Measurements from ENCODE around the gene USP43.

DNA sequence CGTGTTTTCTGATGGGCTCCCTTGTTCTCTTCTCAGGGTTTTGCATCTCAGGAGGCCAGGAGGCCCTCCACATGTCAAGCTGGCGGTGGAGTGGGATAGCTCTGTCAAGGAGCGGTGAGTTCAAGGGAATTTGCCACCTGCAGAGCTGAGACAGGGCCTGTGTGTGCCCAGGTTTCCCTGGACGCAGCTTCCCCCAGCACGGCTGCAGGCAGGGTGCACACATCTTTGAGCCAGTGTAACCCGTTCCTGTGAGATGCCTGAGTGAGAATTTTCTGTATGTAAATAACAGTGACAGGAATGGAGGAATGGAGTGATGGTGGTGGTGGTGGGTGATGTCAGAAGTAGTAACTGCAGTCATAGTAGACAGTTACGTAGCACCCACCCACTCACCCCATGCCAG lies 54.8 kb downstream of the USP43 start:
- TF ChIP-seq, protein P1, sequence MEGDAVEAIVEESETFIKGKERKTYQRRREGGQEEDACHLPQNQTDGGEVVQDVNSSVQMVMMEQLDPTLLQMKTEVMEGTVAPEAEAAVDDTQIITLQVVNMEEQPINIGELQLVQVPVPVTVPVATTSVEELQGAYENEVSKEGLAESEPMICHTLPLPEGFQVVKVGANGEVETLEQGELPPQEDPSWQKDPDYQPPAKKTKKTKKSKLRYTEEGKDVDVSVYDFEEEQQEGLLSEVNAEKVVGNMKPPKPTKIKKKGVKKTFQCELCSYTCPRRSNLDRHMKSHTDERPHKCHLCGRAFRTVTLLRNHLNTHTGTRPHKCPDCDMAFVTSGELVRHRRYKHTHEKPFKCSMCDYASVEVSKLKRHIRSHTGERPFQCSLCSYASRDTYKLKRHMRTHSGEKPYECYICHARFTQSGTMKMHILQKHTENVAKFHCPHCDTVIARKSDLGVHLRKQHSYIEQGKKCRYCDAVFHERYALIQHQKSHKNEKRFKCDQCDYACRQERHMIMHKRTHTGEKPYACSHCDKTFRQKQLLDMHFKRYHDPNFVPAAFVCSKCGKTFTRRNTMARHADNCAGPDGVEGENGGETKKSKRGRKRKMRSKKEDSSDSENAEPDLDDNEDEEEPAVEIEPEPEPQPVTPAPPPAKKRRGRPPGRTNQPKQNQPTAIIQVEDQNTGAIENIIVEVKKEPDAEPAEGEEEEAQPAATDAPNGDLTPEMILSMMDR (IDR thresholded peaks at IDR 0.05): no peak
- no peak for TF ChIP-seq EZH2 (IDR thresholded peaks at IDR 0.05; ENCODE audit: borderline replicate concordance, insufficient read depth, low read depth, low read length, poor library complexity, severe bottlenecking)
